AG04450 (cell line): ENCODE measurements around the gene PNPLA1. TPM values are rescaled to one million over a fixed set of nuclear protein-coding genes. Genes with fewer than 3 reads are reported as not detected.

Experiments used
- CTCF ChIA-PET: fragments of 300-600, 350-600 bp; formaldehyde crosslinking; extraction: SDS; loops from one replicate; lab custom pipeline; 2022; ENCODE audit warnings: antibody characterized with exemption, inconsistent platforms; lab: Charles Lee
- POLR2A ChIA-PET: fragments of 350-600 bp; formaldehyde crosslinking; extraction: SDS; loops from one replicate; lab custom pipeline; 2021; ENCODE audit warnings: antibody characterized with exemption, inconsistent platforms; lab: Yijun Ruan, JAX
- DNase-seq: peaks from one replicate; pipeline ENCODE4 v3.0.0-alpha.2; 2011; ENCODE audit warnings: low read depth, low spot score
- H3K27ac ChIP-seq: one replicate; pipeline ENCODE4 v1.5.1; 2012; ENCODE audit warnings: low read depth, low read length, control low read depth
- H3K27me3 ChIP-seq: one replicate; pipeline ENCODE4 v1.6.0; 2012; ENCODE audit warnings: low read length; ENCODE audit not compliant: control insufficient read depth, insufficient read depth
- H3K4me3 ChIP-seq: 2 replicates; pipeline ENCODE4 v1.5.1; 2011; ENCODE audit warnings: mild to moderate bottlenecking, low read depth, low read length, control low read depth
- H3K9me3 ChIP-seq: 2 replicates; pipeline ENCODE4 v1.5.1; 2012; ENCODE audit warnings: low read length; ENCODE audit not compliant: control insufficient read depth, insufficient read depth
- polyA plus RNA-seq: library from polyadenylated mRNA; depleted of rRNA; stranded (reverse); fragments of >200 nt; gene quantifications from 2 replicates; pipeline ENCODE4 v1.2.3, GENCODE V29; 2011
- TF ChIP-seq, protein P1 (sequence below): IDR thresholded peaks from 2 replicates; pipeline ENCODE4 v1.5.1; 2011; ENCODE audit warnings: low read depth, low read length, control low read depth, inconsistent platforms

The PNPLA1 gene
- polyA plus RNA-seq, 1 experiment: not detected

DNA sequence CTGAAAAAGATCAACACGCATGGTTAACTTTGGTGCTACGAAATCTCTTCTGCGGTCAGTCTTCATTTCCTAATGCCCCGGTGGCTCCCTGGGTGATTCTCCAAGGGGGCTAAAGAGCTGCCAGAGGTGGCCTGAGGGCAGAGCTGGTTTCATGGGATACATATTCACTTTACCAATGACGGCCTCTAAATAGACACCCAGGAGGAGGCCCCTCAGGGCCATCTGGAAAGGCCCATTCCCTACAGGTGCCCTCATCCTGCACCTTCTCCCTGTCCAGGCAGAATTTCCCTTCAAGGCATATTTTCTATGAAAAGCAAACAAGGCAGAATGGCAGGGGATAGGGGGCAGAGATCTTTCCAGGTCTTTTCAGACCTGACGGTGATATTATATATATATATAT is 54.3 kb downstream of the PNPLA1 start:
- Histone ChIP-seq H3K27ac (no peak overlapping the region), H3K27me3 (peaks cover 57% of the 10 kb centered on the region), H3K9me3 (no peaks in the 10 kb centered on the region), H3K4me3 (no peak overlapping the region)
- no peak for DNase-seq
- ChIA-PET CTCF (interaction anchor here (1.9 kb wide), 1 partner anchor 17 kb away, joined by 6 read pairs; no protein-coding TSS in a partner anchor), POLR2A (interaction anchor here (0.6 kb wide), 1 partner anchor 533 kb away, joined by 4 read pairs; no protein-coding TSS in a partner anchor)
- TF ChIP-seq, protein P1, sequence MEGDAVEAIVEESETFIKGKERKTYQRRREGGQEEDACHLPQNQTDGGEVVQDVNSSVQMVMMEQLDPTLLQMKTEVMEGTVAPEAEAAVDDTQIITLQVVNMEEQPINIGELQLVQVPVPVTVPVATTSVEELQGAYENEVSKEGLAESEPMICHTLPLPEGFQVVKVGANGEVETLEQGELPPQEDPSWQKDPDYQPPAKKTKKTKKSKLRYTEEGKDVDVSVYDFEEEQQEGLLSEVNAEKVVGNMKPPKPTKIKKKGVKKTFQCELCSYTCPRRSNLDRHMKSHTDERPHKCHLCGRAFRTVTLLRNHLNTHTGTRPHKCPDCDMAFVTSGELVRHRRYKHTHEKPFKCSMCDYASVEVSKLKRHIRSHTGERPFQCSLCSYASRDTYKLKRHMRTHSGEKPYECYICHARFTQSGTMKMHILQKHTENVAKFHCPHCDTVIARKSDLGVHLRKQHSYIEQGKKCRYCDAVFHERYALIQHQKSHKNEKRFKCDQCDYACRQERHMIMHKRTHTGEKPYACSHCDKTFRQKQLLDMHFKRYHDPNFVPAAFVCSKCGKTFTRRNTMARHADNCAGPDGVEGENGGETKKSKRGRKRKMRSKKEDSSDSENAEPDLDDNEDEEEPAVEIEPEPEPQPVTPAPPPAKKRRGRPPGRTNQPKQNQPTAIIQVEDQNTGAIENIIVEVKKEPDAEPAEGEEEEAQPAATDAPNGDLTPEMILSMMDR: no peak

DNA sequence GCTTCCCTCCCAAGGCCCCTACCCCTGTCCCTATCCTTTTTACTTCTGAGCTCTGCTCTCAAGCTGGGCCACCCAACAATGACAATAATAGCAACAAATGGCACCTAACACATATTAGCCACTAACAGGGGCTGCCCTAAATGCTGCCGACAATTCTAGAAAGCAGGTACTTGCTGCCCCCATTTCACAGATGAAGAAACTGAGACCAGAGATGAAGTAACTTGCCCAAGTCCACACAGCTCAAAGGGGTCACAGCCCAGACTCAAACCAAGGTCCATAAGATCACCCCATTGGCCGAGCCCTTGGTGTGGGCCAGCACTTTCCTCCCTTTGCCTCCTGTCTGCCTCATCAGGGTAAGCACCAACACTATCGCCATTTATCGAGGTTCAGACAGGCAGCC is 54.9 kb downstream of the PNPLA1 start:
- no peak overlapping the region for H3K4me3 ChIP-seq
- TF ChIP-seq, protein P1: no peak
- H3K9me3 ChIP-seq: no peaks in the 10 kb centered on the region
- DNase-seq: no peak
- POLR2A ChIA-PET: interaction anchor here (0.6 kb wide), 1 partner anchor 534 kb away, joined by 4 read pairs; no protein-coding TSS in a partner anchor
- peaks cover 59% of the 10 kb centered on the region for H3K27me3 ChIP-seq
- CTCF ChIA-PET: interaction anchor here (1.5 kb wide), 1 partner anchor 16 kb away, joined by 4 read pairs; no protein-coding TSS in a partner anchor
- H3K27ac ChIP-seq: no peak overlapping the region

DNA sequence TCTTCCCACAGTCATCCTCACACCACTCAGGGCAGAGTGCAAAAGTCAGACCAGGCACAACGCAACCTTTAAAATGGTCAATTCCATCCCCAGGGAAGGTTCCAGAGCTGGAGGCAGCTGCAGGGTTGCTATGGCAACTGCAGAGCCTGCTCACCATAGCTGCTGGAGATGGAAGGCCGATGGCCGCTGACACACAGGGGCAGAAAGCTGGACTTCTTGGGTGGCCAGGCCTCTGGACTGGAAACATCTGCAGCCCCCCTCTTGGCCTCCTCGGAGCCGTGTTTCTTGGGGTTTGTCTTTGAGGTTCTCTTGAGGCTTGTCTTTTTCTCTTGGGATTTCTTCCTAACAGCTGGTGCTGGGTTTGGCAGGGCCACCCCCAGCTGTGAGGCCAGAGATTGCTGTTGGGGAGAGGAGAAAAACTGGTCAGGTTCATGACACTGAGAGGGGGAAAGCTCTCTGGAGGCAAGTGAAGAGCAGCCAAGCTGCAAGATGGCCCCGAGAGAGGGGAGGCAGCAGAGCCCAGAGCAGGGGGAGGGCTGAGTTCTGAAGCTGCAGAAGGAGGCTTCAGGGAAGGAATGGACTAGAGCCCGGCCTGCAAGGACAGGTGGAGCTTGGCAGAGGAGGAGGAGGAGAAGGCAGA is 56.6 kb downstream of the PNPLA1 start:
- no peak overlapping the region for H3K27ac ChIP-seq
- POLR2A ChIA-PET: interaction anchor here (1.2 kb wide), 1 partner anchor 10 kb away, joined by 3 read pairs; no protein-coding TSS in a partner anchor
- CTCF ChIA-PET: interaction anchor here (0.5 to 1.6 kb wide), 3 partner anchors 13 to 21 kb away, joined by 4 to 10 read pairs (median 4); no protein-coding TSS in a partner anchor
- no peak overlapping the region for H3K4me3 ChIP-seq
- TF ChIP-seq, protein P1: no peak
- peaks cover 59% of the 10 kb centered on the region for H3K27me3 ChIP-seq
- no peak for DNase-seq
- H3K9me3 ChIP-seq: no peaks in the 10 kb centered on the region; the same call in 1 of the 2 replicates

DNA sequence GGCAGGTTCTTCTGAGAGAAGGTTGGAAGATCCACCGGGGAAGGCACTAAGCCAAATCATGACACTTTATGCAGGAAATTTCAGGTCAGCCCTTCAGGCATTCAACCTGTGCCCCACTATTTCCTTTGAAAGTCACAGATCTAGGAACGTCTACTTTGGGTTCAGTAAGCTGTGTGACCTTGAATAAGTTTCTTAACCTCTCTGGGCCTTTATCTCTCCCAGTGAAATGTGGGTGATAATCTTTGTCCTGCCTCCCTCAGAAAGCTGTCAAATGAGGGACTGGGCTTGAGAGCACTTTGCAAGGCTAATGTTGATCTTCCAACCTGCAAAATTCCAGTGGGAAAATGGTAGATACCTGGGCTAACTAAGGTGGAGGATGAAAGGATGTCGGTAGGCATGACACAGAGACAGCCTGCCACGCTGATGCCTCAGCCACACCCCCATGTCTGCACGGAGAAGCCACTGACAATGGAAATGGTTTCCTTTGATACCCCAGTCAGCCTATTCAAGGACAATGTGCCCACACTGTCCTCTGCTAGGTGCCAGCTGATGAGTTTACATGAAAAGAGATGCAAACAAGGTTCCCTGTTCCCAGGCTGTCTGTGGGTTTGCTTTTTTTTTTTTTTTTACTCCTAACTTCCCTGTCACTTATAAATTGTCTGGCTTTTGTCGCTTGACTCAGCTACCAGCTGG is 57.5 kb downstream of the PNPLA1 start:
- H3K4me3 ChIP-seq: no peak overlapping the region
- TF ChIP-seq, protein P1: no peak
- ChIA-PET CTCF (interaction anchor here (1.5 to 1.6 kb wide), 2 partner anchors 12 to 14 kb away, joined by 4 to 10 read pairs; no protein-coding TSS in a partner anchor), POLR2A (no interaction called here)
- no peaks in the 10 kb centered on the region; the same call in 1 of the 2 replicates for H3K9me3 ChIP-seq
- H3K27me3 ChIP-seq: peaks cover 66% of the 10 kb centered on the region
- H3K27ac ChIP-seq: no peak overlapping the region
- DNase-seq: no peak
